ENCODE results near the gene EEF1A2. TPM values are rescaled to one million over a fixed set of nuclear protein-coding genes. Genes with fewer than 3 reads are reported as not detected.

Gene EEF1A2
- total RNA-seq, 1 donor from 2014 or later: 55.3 TPM

DNA sequence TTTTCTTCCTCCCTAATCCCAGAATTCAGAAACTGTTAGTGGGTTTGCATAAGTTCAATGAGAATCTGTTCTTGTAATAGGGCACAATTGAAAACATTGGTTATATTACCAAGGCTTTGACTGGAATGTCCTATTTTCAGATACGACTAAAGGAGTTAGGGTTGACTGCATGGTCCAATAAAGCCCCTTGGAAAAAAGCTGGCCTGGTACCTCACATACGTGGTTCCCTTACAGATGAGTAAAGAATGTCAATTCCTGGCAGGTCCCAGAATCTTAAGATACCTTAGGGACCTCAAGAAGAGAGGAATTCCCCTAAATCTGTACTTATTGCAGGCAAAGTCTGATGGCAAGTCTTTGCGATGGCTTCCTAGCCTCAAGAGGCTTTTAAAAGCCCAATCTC is 26.3 kb upstream of the EEF1A2 start:
- no peak overlapping the region for H3K4me3 Mint-ChIP-seq (ENCODE audit: unreplicated experiment)

DNA sequence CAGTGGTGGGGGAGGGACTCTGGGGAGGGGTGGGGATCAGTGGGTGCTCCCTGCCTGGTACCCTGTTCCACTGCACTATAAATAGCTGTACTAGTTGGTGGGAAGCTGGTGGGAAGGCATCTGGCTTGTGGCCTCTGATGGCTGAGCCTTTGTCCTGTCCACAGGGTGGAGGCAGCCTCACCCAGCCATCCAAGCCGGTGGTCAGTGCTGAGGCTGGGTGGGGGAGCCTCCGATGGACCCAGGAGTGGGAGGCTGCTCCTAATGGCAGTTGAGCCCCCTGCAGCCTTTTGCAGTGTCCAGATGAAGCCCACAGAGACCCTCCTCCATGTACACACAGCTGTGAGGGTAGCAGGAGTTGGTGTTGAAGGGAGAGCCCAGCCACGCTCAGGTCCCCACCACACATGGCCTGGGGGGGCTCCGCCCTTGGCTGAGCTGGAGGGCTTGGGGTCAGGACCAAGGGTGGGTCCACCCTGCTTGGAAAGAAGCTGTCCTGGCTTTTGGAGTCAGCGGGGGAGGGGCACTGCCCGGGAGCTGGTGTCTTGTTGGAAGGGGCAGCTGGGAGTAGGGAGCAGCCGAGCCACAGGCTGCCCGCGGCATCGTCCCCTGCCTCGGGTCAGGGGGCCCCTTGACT is 24.2 kb upstream of the EEF1A2 start:
- DNase-seq: peak; percentile 18
- TF ChIP-seq, protein P1, sequence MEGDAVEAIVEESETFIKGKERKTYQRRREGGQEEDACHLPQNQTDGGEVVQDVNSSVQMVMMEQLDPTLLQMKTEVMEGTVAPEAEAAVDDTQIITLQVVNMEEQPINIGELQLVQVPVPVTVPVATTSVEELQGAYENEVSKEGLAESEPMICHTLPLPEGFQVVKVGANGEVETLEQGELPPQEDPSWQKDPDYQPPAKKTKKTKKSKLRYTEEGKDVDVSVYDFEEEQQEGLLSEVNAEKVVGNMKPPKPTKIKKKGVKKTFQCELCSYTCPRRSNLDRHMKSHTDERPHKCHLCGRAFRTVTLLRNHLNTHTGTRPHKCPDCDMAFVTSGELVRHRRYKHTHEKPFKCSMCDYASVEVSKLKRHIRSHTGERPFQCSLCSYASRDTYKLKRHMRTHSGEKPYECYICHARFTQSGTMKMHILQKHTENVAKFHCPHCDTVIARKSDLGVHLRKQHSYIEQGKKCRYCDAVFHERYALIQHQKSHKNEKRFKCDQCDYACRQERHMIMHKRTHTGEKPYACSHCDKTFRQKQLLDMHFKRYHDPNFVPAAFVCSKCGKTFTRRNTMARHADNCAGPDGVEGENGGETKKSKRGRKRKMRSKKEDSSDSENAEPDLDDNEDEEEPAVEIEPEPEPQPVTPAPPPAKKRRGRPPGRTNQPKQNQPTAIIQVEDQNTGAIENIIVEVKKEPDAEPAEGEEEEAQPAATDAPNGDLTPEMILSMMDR (IDR thresholded peaks at IDR 0.05; ENCODE audit: partially characterized antibody, unreplicated experiment): no peak
- Mint-ChIP-seq H3K27ac (ENCODE audit: unreplicated experiment) (no peak overlapping the region), H3K27me3 (ENCODE audit: unreplicated experiment) (peaks cover 14% of the 10 kb centered on the region), H3K9me3 (ENCODE audit: unreplicated experiment) (peaks cover 14% of the 10 kb centered on the region), H3K36me3 (ENCODE audit: unreplicated experiment) (peaks cover 3% of the 10 kb centered on the region), H3K4me3 (ENCODE audit: unreplicated experiment) (no peak overlapping the region), H3K4me1 (ENCODE audit: low read depth, unreplicated experiment) (peaks cover 2% of the 10 kb centered on the region)

More for the DNA sequence above, 26.3 kb upstream of the EEF1A2 start:
- Mint-ChIP-seq H3K27me3 (ENCODE audit: unreplicated experiment) (peaks cover 14% of the 10 kb centered on the region), H3K9me3 (ENCODE audit: unreplicated experiment) (peaks cover 14% of the 10 kb centered on the region), H3K36me3 (ENCODE audit: unreplicated experiment) (peaks cover 3% of the 10 kb centered on the region), H3K27ac (ENCODE audit: unreplicated experiment) (no peak overlapping the region), H3K4me1 (ENCODE audit: low read depth, unreplicated experiment) (peaks cover 7% of the 10 kb centered on the region)
- DNase-seq: no peak
- TF ChIP-seq, protein P1 (IDR thresholded peaks at IDR 0.05; ENCODE audit: partially characterized antibody, unreplicated experiment): no peak

DNA sequence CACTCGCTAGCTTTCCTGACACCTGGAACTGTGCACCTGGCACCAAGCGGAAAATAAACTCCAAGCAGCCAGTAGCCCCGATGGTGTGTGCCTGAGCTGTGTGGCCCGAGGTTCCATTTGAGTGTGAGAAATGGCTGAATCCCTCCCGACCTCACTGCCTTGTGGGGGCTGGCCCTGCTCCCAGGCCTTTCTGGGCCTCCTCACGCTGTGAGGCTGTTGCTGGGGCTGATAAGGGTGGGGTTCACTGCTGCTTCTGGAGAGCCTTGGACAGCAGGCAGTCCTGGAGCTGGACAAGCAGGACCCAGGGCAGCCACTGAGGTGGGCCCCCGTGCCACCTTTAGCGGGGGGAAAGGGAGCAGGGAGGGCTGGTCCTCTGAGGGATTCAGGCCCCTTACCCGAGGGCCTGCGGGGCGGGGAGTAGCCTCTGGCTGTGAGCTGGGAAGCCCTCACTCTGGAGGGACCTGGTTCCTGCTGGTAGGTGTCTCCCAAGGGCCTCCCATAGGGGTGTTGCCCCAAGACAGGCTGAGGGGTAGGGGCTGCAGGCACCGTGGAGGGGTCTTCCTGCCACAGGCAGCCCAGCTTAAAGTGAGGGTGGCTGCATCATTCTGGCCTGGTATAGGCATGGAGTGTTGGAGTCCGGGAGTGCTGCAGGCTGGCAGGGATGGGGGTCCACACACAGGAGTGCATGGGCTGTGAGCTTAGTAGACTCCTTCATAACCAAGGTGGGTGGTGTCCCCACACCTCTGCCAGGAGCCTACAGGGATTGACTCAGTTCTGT is 23.4 kb upstream of the EEF1A2 start:
- H3K4me1 Mint-ChIP-seq (ENCODE audit: low read depth, unreplicated experiment): peaks cover 5% of the 10 kb centered on the region
- H3K9me3 Mint-ChIP-seq (ENCODE audit: unreplicated experiment): peaks cover 14% of the 10 kb centered on the region
- H3K36me3 Mint-ChIP-seq (ENCODE audit: unreplicated experiment): peaks cover 3% of the 10 kb centered on the region
- peak overlapping the region; percentile 91 for H3K4me3 Mint-ChIP-seq (ENCODE audit: unreplicated experiment)
- H3K27me3 Mint-ChIP-seq (ENCODE audit: unreplicated experiment): peaks cover 18% of the 10 kb centered on the region
- DNase-seq: no peak
- H3K27ac Mint-ChIP-seq (ENCODE audit: unreplicated experiment): peak overlapping the region; percentile 70
- TF ChIP-seq, protein P1 (IDR thresholded peaks at IDR 0.05; ENCODE audit: partially characterized antibody, unreplicated experiment): no peak

DNA sequence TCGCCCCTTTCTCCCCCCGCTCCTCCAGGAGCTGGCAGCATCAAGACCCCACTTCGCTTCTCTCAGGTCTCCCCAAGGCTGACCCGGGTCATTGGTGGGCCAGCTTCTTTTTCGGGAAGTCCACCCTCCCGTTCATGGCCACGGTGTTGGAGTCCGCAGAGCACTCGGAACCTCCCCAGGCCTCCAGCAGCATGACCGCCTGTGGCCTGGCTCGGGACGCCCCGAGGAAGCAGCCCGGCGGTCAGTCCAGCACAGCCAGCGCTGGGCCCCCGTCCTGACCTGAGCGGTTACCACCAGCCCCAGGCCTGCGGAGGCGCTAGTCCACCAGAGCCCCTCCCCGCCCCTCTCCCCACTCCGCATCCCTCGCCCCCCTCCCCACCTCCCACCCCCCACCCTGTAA is 22.7 kb upstream of the EEF1A2 start:
- Mint-ChIP-seq H3K36me3 (ENCODE audit: unreplicated experiment) (peaks cover 3% of the 10 kb centered on the region), H3K27me3 (ENCODE audit: unreplicated experiment) (peaks cover 15% of the 10 kb centered on the region), H3K4me3 (ENCODE audit: unreplicated experiment) (peak overlapping the region; percentile 91), H3K27ac (ENCODE audit: unreplicated experiment) (peak overlapping the region; percentile 84), H3K4me1 (ENCODE audit: low read depth, unreplicated experiment) (peaks cover 5% of the 10 kb centered on the region), H3K9me3 (ENCODE audit: unreplicated experiment) (peaks cover 14% of the 10 kb centered on the region)
- TF ChIP-seq, protein P1 (IDR thresholded peaks at IDR 0.05; ENCODE audit: partially characterized antibody, unreplicated experiment): no peak
- DNase-seq: peak; percentile 45

Measured in glutamatergic neuron (in vitro differentiated cells).